Measurements from ENCODE around the gene WDR46. TPM values are rescaled to one million over a fixed set of nuclear protein-coding genes. Genes with fewer than 3 reads are reported as not detected.

Gene WDR46
- total and polyA plus RNA-seq, 10 of the 15 experiments (the other 5 are each of a cell fraction or from before 2014, with no cell fraction given) = 10.1 to 147 (median 86.0) TPM

DNA sequence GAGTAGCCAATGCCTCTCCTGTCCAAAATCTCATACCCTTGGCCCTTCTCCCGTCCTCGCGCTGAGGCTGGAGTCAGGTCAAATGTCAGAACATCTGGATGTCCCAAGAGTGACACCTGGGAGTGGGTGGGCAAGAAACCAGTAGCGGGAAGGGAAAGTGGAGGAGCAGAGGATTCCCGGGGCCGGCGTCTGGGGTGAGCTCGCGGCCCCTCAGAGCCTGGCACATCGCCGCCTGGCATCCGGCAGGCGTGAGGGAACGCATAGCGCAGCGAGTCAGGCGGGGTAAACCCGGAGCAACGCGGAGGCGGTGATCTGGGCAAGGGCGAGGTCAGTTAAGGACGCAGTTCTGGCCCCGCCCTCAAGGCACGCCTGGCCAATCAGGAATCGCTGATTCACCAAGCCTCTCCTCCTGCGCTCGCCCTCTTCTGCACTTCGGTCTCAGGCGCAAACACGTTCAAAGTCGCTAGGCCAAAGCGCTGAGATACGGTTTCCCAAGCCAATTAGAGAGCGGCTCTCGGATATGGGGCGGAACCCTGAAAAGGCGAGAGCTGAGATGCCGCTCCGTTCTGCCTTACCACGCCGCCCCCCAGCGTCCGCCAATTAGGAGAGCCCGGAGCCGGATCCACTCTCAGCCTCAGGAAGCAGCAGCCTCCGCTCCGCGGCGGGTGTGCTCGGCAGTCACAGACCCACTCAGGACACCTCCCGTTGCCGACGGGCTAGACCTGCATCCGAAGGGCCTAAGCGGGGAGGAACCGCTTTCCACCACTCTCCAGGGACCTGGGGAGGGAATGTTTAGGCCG, 39.9 kb downstream of the WDR46 start (continued):
- TF ChIP-seq POU2F2 (IDR thresholded peaks at IDR 0.05; ENCODE audit: borderline replicate concordance, low read depth, low read length) (peak; percentile 69; the same call in 2 of the 3 replicates), RFX5 (IDR thresholded peaks at IDR 0.05; ENCODE audit: low read depth, low read length) (peak; percentile 79), NFXL1 (IDR thresholded peaks at IDR 0.05; ENCODE audit: borderline replicate concordance) (no peak), TCF12 (IDR thresholded peaks at IDR 0.05; ENCODE audit: low read depth, low read length) (0 out of 2 replicates have a peak, but pooled peaks have one; percentile 37), CEBPB (IDR thresholded peaks at IDR 0.05; ENCODE audit: borderline replicate concordance in 1 of 2, low read depth in 2 of 2, low read length in 2 of 2) (no peak), MYC (IDR thresholded peaks at IDR 0.05; ENCODE audit: insufficient read depth, insufficient read length, insufficient replicate concordance, low read length, severe bottlenecking) (peak; percentile 27), NBN (IDR thresholded peaks at IDR 0.05) (no peak), GABPA (IDR thresholded peaks at IDR 0.05; ENCODE audit: low read depth) (peak; percentile 70; the same call in 1 of the 2 replicates), ZBED1 (IDR thresholded peaks at IDR 0.05; ENCODE audit: borderline replicate concordance) (no peak), EGR1 (IDR thresholded peaks at IDR 0.05; ENCODE audit: borderline replicate concordance in 1 of 2, low read depth in 2 of 2, low read length in 2 of 2) (peak in 1 of 2 experiments; percentile 83; a peak in 2 of 3 replicates), IKZF1 (conservative IDR thresholded peaks at IDR 0.05) (peak; percentile 66), CHD2 (IDR thresholded peaks at IDR 0.05; ENCODE audit: borderline replicate concordance, low read depth, low read length) (peak; percentile 74), TBL1XR1 (IDR thresholded peaks at IDR 0.05; ENCODE audit: low read depth, low read length) (peak; percentile 13; the same call in 1 of the 2 replicates)
- TF ChIP-seq, protein P1, sequence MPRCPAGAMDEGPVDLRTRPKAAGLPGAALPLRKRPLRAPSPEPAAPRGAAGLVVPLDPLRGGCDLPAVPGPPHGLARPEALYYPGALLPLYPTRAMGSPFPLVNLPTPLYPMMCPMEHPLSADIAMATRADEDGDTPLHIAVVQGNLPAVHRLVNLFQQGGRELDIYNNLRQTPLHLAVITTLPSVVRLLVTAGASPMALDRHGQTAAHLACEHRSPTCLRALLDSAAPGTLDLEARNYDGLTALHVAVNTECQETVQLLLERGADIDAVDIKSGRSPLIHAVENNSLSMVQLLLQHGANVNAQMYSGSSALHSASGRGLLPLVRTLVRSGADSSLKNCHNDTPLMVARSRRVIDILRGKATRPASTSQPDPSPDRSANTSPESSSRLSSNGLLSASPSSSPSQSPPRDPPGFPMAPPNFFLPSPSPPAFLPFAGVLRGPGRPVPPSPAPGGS (IDR thresholded peaks at IDR 0.05; ENCODE audit: borderline replicate concordance, insufficient read depth, low read depth, low read length, poor library complexity, severe bottlenecking) = peak; percentile 26
- TF ChIP-seq, protein P2, sequence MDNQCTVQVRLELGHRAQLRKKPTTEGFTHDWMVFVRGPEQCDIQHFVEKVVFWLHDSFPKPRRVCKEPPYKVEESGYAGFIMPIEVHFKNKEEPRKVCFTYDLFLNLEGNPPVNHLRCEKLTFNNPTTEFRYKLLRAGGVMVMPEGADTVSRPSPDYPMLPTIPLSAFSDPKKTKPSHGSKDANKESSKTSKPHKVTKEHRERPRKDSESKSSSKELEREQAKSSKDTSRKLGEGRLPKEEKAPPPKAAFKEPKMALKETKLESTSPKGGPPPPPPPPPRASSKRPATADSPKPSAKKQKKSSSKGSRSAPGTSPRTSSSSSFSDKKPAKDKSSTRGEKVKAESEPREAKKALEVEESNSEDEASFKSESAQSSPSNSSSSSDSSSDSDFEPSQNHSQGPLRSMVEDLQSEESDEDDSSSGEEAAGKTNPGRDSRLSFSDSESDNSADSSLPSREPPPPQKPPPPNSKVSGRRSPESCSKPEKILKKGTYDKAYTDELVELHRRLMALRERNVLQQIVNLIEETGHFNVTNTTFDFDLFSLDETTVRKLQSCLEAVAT (IDR thresholded peaks at IDR 0.05) = peak; percentile 66
- TF ChIP-seq, protein P3, sequence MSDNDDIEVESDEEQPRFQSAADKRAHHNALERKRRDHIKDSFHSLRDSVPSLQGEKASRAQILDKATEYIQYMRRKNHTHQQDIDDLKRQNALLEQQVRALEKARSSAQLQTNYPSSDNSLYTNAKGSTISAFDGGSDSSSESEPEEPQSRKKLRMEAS (IDR thresholded peaks at IDR 0.05; ENCODE audit: low read depth, low read length) = peak; percentile 42
- TF ChIP-seq, protein P4, sequence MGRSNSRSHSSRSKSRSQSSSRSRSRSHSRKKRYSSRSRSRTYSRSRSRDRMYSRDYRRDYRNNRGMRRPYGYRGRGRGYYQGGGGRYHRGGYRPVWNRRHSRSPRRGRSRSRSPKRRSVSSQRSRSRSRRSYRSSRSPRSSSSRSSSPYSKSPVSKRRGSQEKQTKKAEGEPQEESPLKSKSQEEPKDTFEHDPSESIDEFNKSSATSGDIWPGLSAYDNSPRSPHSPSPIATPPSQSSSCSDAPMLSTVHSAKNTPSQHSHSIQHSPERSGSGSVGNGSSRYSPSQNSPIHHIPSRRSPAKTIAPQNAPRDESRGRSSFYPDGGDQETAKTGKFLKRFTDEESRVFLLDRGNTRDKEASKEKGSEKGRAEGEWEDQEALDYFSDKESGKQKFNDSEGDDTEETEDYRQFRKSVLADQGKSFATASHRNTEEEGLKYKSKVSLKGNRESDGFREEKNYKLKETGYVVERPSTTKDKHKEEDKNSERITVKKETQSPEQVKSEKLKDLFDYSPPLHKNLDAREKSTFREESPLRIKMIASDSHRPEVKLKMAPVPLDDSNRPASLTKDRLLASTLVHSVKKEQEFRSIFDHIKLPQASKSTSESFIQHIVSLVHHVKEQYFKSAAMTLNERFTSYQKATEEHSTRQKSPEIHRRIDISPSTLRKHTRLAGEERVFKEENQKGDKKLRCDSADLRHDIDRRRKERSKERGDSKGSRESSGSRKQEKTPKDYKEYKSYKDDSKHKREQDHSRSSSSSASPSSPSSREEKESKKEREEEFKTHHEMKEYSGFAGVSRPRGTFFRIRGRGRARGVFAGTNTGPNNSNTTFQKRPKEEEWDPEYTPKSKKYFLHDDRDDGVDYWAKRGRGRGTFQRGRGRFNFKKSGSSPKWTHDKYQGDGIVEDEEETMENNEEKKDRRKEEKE (IDR thresholded peaks at IDR 0.05) = no peak
- TF ChIP-seq, protein P5, sequence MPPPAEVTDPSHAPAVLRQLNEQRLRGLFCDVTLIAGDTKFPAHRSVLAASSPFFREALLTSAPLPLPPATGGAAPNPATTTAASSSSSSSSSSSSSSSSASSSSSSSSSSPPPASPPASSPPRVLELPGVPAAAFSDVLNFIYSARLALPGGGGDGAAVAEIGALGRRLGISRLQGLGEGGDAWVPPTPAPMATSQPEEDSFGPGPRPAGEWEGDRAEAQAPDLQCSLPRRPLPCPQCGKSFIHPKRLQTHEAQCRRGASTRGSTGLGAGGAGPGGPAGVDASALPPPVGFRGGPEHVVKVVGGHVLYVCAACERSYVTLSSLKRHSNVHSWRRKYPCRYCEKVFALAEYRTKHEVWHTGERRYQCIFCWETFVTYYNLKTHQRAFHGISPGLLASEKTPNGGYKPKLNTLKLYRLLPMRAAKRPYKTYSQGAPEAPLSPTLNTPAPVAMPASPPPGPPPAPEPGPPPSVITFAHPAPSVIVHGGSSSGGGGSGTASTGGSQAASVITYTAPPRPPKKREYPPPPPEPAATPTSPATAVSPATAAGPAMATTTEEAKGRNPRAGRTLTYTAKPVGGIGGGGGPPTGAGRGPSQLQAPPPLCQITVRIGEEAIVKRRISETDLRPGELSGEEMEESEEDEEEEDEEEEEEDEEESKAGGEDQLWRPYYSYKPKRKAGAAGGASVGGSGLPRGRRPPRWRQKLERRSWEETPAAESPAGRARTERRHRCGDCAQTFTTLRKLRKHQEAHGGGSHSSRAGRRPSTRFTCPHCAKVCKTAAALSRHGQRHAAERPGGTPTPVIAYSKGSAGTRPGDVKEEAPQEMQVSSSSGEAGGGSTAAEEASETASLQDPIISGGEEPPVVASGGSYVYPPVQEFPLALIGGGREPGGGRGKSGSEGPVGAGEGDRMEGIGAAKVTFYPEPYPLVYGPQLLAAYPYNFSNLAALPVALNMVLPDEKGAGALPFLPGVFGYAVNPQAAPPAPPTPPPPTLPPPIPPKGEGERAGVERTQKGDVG (CRISPR knock-in tag; IDR thresholded peaks at IDR 0.05) = no peak

All from GM12878 (cell line).